ENCODE results near the gene ADAT3.

The ADAT3 gene

GRCh38 chr19:1942078-1942933, 37.1 kb downstream of the ADAT3 start:
- DNase-seq = peak; percentile 58

GRCh38 chr19:1942934-1943555, 37.8 kb downstream of the ADAT3 start:
- no peak for DNase-seq

- no peak for DNase-seq
Observed at GRCh38 chr19:1943661-1944087, 38.5 kb downstream of the ADAT3 start.

GRCh38 chr19:1944088-1944915, 39.1 kb downstream of the ADAT3 start:
- no peak for DNase-seq

GRCh38 chr19:1944916-1945561, 39.8 kb downstream of the ADAT3 start:
- DNase-seq = no peak

- peak; percentile 25 for DNase-seq
Observed at GRCh38 chr19:1945899-1946298, 40.7 kb downstream of the ADAT3 start.

GRCh38 chr19:1947651-1948209, 42.5 kb downstream of the ADAT3 start:
- DNase-seq = no peak

- no peak for DNase-seq
Observed at GRCh38 chr19:1949304-1950101, 44.3 kb downstream of the ADAT3 start.

- no peak for DNase-seq
Observed at GRCh38 chr19:1950640-1951039, 45.4 kb downstream of the ADAT3 start.

- no peak for DNase-seq
Observed at GRCh38 chr19:1952635-1953034, 47.4 kb downstream of the ADAT3 start.

GRCh38 chr19:1953037-1953436, 47.8 kb downstream of the ADAT3 start:
- no peak for DNase-seq

- DNase-seq = no peak
Observed at GRCh38 chr19:1953441-1954094, 48.4 kb downstream of the ADAT3 start.

- no peak for DNase-seq
Observed at GRCh38 chr19:1954532-1954933, 49.3 kb downstream of the ADAT3 start.

GRCh38 chr19:1955171-1956121, 50.2 kb downstream of the ADAT3 start:
- DNase-seq = no peak

GRCh38 chr19:1956122-1956494, 50.9 kb downstream of the ADAT3 start:
- no peak for DNase-seq

- DNase-seq = no peak
Observed at GRCh38 chr19:1956868-1957492, 51.8 kb downstream of the ADAT3 start.

GRCh38 chr19:1957562-1958248, 52.5 kb downstream of the ADAT3 start:
- DNase-seq = no peak

- DNase-seq = no peak
Observed at GRCh38 chr19:1959928-1960589, 54.9 kb downstream of the ADAT3 start.
